ENCODE results near the gene STIM1.
"Not testable (repeated sequence)": the region's sequence is repeated elsewhere in the genome, so short reads cannot be mapped to it uniquely, and the experiment has no call there.

Gene STIM1

GRCh38 chr11:3983101-3983500, 127.6 kb downstream of the STIM1 start:
- DNase-seq (ENCODE audit: low read depth), result no peak

- peak; percentile 22 for DNase-seq (ENCODE audit: low read depth)
Measured at GRCh38 chr11:3984896-3985295, 129.4 kb downstream of the STIM1 start.

- no peak for DNase-seq (ENCODE audit: low read depth)
Measured at GRCh38 chr11:3985631-3986030, 130.2 kb downstream of the STIM1 start.

GRCh38 chr11:3986301-3986700, 130.8 kb downstream of the STIM1 start:
- DNase-seq (ENCODE audit: low read depth), result no peak

GRCh38 chr11:3989276-3989920, 133.9 kb downstream of the STIM1 start:
- no peak for DNase-seq (ENCODE audit: low read depth)

GRCh38 chr11:3989921-3990290, 134.4 kb downstream of the STIM1 start:
- DNase-seq (ENCODE audit: low read depth), result no peak

GRCh38 chr11:3990406-3990805, 134.9 kb downstream of the STIM1 start:
- no peak for DNase-seq (ENCODE audit: low read depth)

- no peak for DNase-seq (ENCODE audit: low read depth)
Measured at GRCh38 chr11:3992964-3993363, 137.5 kb downstream of the STIM1 start.

GRCh38 chr11:3994030-3994640, 138.7 kb downstream of the STIM1 start:
- DNase-seq (ENCODE audit: low read depth), result no peak

GRCh38 chr11:3995307-3995706, 139.8 kb downstream of the STIM1 start:
- DNase-seq (ENCODE audit: low read depth), result no peak

- no peak for DNase-seq (ENCODE audit: low read depth)
Measured at GRCh38 chr11:3995949-3996554, 140.6 kb downstream of the STIM1 start.

- DNase-seq (ENCODE audit: low read depth), result no peak
Measured at GRCh38 chr11:3996651-3997050, 141.2 kb downstream of the STIM1 start.

- DNase-seq (ENCODE audit: low read depth), result not testable (repeated sequence)
Measured at GRCh38 chr11:4004753-4005152, 149.3 kb downstream of the STIM1 start.

GRCh38 chr11:4006946-4007680, 151.6 kb downstream of the STIM1 start:
- no peak for DNase-seq (ENCODE audit: low read depth)

- no peak for DNase-seq (ENCODE audit: low read depth)
Measured at GRCh38 chr11:4008116-4008515, 152.7 kb downstream of the STIM1 start.

- not testable (repeated sequence) for DNase-seq (ENCODE audit: low read depth)
Measured at GRCh38 chr11:4016602-4017001, 161.1 kb downstream of the STIM1 start.

- no peak for DNase-seq (ENCODE audit: low read depth)
Measured at GRCh38 chr11:4017129-4017528, 161.7 kb downstream of the STIM1 start.

- DNase-seq (ENCODE audit: low read depth), result no peak
Measured at GRCh38 chr11:4018641-4019040, 163.2 kb downstream of the STIM1 start.

- no peak for DNase-seq (ENCODE audit: low read depth)
Measured at GRCh38 chr11:4019891-4020290, 164.4 kb downstream of the STIM1 start.

- no peak for DNase-seq (ENCODE audit: low read depth)
Measured at GRCh38 chr11:4022669-4023068, 167.2 kb downstream of the STIM1 start.

GRCh38 chr11:4025248-4025966, 169.9 kb downstream of the STIM1 start:
- no peak for DNase-seq (ENCODE audit: low read depth)

GRCh38 chr11:4025967-4026324, 170.5 kb downstream of the STIM1 start:
- no peak for DNase-seq (ENCODE audit: low read depth)

All from stimulated activated CD4-positive, alpha-beta T cell treated with anti-CD3 and anti-CD28 coated beads, Interleukin-2, amount 100 ng/mL, for 4 hours (primary cell).